ENCODE measurements around the gene SMIM17.
"Not testable (repeated sequence)": the region's sequence is repeated elsewhere in the genome, so short reads cannot be mapped to it uniquely, and the experiment has no call there.

The SMIM17 gene

GRCh38 chr19:56660381-56661107, 17.6 kb downstream of the SMIM17 start:
- no peak for DNase-seq

GRCh38 chr19:56661248-56661647, 18.3 kb downstream of the SMIM17 start:
- DNase-seq, result no peak

GRCh38 chr19:56663931-56664500, 21.1 kb downstream of the SMIM17 start:
- no peak for DNase-seq

GRCh38 chr19:56664511-56664910, 21.6 kb downstream of the SMIM17 start:
- no peak for DNase-seq

GRCh38 chr19:56667311-56667870, 24.4 kb downstream of the SMIM17 start:
- DNase-seq, result no peak

- no peak for DNase-seq
Measured at GRCh38 chr19:56668676-56669075, 25.7 kb downstream of the SMIM17 start.

- DNase-seq, result no peak
Measured at GRCh38 chr19:56670401-56670960, 27.5 kb downstream of the SMIM17 start.

- no peak for DNase-seq
Measured at GRCh38 chr19:56670961-56671612, 28.1 kb downstream of the SMIM17 start.

- no peak for DNase-seq
Measured at GRCh38 chr19:56671613-56671994, 28.6 kb downstream of the SMIM17 start, which contains the start of gene ZNF835. ZNF835 (minus strand) TSS chr19:56671757; CDS start chr19:56665198, 6,559 bp downstream.

GRCh38 chr19:56672610-56673009, 29.7 kb downstream of the SMIM17 start:
- not testable (repeated sequence) for DNase-seq

GRCh38 chr19:56678205-56678604, 35.2 kb downstream of the SMIM17 start:
- no peak for DNase-seq

- no peak for DNase-seq
Measured at GRCh38 chr19:56681702-56682101, 38.7 kb downstream of the SMIM17 start.

- no peak for DNase-seq
Measured at GRCh38 chr19:56683116-56683515, 40.2 kb downstream of the SMIM17 start.

GRCh38 chr19:56687031-56687430, 44.1 kb downstream of the SMIM17 start:
- no peak for DNase-seq

- no peak for DNase-seq
Measured at GRCh38 chr19:56689198-56689597, 46.2 kb downstream of the SMIM17 start.

- no peak for DNase-seq
Measured at GRCh38 chr19:56690670-56691069, 47.7 kb downstream of the SMIM17 start.

GRCh38 chr19:56692206-56692895, 49.4 kb downstream of the SMIM17 start:
- DNase-seq, result no peak

GRCh38 chr19:56699552-56699951, 56.6 kb downstream of the SMIM17 start:
- no peak for DNase-seq

- DNase-seq, result no peak
Measured at GRCh38 chr19:56701895-56702294, 58.9 kb downstream of the SMIM17 start.

GRCh38 chr19:56705939-56706338, 63.0 kb downstream of the SMIM17 start:
- DNase-seq, result peak in 1 of 2 experiments; percentile 5
